Measurements from ENCODE around the gene CHD9.

Gene CHD9

DNA sequence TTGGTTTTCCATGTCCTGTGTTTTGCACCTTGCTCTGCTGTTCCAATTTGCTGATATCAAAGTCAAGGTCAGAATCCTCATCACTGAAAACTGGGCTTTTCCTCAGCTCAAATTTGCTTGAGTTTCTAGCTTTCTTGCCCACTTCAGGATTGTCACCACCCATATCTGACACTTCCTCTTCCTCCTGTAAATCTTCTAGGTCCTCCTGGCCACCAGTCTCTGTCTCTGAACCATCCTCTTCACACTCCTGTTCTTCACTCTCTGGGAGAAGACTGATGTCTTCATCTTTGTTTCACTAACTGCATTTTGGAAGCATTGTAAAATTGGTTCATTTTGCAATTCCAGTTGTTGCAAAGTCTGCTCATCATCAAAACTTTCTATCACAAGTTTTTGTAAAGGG, 316.0 kb downstream of the CHD9 start:
- TF ChIP-seq ZFX (IDR thresholded peaks at IDR 0.05), result no peak
- TF ChIP-seq, protein P1, sequence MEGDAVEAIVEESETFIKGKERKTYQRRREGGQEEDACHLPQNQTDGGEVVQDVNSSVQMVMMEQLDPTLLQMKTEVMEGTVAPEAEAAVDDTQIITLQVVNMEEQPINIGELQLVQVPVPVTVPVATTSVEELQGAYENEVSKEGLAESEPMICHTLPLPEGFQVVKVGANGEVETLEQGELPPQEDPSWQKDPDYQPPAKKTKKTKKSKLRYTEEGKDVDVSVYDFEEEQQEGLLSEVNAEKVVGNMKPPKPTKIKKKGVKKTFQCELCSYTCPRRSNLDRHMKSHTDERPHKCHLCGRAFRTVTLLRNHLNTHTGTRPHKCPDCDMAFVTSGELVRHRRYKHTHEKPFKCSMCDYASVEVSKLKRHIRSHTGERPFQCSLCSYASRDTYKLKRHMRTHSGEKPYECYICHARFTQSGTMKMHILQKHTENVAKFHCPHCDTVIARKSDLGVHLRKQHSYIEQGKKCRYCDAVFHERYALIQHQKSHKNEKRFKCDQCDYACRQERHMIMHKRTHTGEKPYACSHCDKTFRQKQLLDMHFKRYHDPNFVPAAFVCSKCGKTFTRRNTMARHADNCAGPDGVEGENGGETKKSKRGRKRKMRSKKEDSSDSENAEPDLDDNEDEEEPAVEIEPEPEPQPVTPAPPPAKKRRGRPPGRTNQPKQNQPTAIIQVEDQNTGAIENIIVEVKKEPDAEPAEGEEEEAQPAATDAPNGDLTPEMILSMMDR (conservative IDR thresholded peaks at IDR 0.05), result no peak
- no peak overlapping the region for H3K27ac ChIP-seq

DNA sequence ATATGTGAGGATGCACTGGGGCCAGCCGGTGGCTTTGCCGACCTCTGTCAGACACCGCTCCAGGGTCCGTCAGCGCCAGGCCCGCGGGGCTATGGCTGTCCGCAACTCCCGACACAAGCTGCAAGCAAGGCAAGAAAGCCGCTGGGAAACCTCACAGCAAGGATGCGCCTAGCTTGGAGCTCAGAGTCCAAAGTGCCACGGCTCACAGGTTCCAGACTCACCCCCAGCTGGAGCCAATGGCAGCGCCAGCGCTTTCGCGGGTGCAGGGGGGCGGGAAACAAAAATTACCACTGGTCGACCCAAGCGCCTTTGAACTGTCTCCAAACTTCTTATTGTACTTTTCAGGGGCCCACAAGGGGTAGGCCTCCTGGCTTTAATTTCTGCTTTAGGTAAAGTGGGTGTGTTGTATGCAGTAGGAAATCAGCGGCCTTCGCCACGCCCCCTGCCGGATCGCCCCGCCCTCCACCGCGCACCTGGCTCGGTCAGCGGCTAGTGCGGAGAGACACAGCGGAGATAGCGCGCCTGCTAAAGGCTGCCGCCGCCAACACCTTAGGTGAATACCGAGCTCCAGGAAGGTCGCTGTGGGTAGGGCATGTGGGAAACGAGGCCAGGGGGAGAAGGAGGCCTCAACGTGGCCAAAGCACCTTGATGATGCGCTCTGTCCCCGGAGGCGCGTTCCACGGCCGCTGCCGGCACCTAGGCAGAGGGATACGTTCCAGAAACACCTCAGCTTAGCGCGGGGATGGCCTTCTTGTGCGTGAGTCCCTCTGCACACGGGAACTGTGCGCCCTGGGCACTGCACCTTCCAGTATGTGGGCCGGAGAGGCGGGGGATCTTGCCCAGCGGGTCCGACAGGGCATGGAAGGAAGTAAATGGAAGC, 318.4 kb downstream of the CHD9 start:
- TF ChIP-seq, protein P1 (conservative IDR thresholded peaks at IDR 0.05), result no peak
- TF ChIP-seq ZFX (IDR thresholded peaks at IDR 0.05), result peak; percentile 44; the same call in 1 of the 2 replicates
- peak overlapping the region; percentile 78 for H3K27ac ChIP-seq

DNA sequence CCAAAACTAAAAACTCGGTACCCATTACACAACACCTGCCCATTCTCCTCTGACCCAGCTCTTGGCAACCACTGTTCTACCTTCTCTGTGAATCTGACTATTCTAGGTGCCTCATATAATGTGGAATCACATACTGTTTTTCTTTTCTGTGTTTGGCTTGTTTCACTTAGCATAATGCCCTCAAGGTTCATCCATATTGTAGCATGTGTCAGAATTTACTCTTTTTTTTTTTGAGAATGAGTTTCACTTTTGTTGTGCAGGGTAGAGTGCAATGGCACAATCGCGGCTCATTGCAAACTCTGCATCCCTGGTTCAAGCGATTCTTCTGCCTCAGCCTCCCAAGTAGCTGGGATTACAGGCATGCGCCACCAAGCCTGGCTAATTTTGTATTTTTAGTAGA, 320.0 kb downstream of the CHD9 start:
- H3K27ac ChIP-seq, result no peak overlapping the region

DNA sequence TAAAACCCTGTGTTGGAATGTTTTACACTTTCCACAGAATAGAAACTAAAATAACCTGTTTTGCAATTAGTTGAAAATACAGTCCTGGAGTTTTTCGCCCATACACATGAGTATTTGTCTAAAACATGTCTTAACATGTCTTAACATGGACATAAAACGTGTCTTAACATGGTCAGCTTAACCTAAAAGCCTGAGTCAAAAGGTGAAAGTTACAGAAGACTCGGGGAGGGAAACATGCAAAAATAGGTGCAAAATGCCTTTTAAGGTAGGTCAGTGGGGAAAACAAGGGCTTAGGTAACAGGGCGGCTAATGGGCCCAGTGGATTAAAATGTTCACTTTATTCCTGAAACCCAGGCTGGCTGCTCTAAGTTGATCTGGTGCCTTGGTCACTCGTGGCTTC, 323.3 kb downstream of the CHD9 start:
- H3K27ac ChIP-seq, result no peak overlapping the region
- TF ChIP-seq, protein P1 (conservative IDR thresholded peaks at IDR 0.05), result no peak
- no peak for TF ChIP-seq ZFX (IDR thresholded peaks at IDR 0.05)

More for the DNA sequence above, 320.0 kb downstream of the CHD9 start:
- no peak for TF ChIP-seq ZFX (IDR thresholded peaks at IDR 0.05)
- TF ChIP-seq, protein P1 (conservative IDR thresholded peaks at IDR 0.05), result no peak

All from C4-2B (cell line).